Liver (tissue), 3 donors: ENCODE measurements around the gene ZNF574.

ENCODE experiments used
- EGR1 ChIP-seq, 2 donors: IDR thresholded peaks; 2 replicates each; pipeline ENCODE4 v1.6.1; 2016 to 2018; ENCODE audit warnings: antibody characterized with exemption in 2 of 2, low read depth in 2 of 2
- FOXA1 ChIP-seq: IDR thresholded peaks from 2 replicates; pipeline ENCODE4 v1.6.1; 2016; ENCODE audit warnings: antibody characterized with exemption
- GABPA ChIP-seq, 2 donors: IDR thresholded peaks in 1 of 2; conservative IDR thresholded peaks in 1 of 2; 2 replicates each; pipeline ENCODE4 v1.6.1; 2016; ENCODE audit warnings: antibody characterized with exemption in 2 of 2, mild to moderate bottlenecking in 1 of 2, moderate library complexity in 1 of 2
- HNF4A ChIP-seq, 2 donors: conservative IDR thresholded peaks; 2 replicates each; pipeline ENCODE4 v1.6.1; 2016; ENCODE audit warnings: antibody characterized with exemption in 2 of 2, mild to moderate bottlenecking in 2 of 2
- JUND ChIP-seq, 2 donors: IDR thresholded peaks; 2 replicates each; pipeline ENCODE4 v1.6.1; 2016; ENCODE audit warnings: antibody characterized with exemption in 2 of 2
- SP1 ChIP-seq: IDR thresholded peaks from 2 replicates; pipeline ENCODE4 v1.6.1; 2018; ENCODE audit warnings: antibody characterized with exemption, mild to moderate bottlenecking
- TAF1 ChIP-seq: conservative IDR thresholded peaks from 2 replicates; pipeline ENCODE4 v1.6.1; 2016; ENCODE audit warnings: antibody characterized with exemption, mild to moderate bottlenecking
- YY1 ChIP-seq: IDR thresholded peaks from 2 replicates; pipeline ENCODE4 v1.6.1; 2016; ENCODE audit warnings: antibody characterized with exemption, mild to moderate bottlenecking
- TF ChIP-seq, protein P1 (sequence below): fragments of 150-350 bp; IDR thresholded peaks from 2 replicates; pipeline ENCODE4 v1.5.1; 2017; ENCODE audit warnings: improper control_type of control experiment, low read depth, low read length; ENCODE audit not compliant: missing input control
- TF ChIP-seq, protein P2 (sequence below): IDR thresholded peaks from 2 replicates; pipeline ENCODE4 v1.6.1; 2016; ENCODE audit warnings: antibody characterized with exemption
- donor health status: healthy.
- donor health status: healthy.

DNA sequence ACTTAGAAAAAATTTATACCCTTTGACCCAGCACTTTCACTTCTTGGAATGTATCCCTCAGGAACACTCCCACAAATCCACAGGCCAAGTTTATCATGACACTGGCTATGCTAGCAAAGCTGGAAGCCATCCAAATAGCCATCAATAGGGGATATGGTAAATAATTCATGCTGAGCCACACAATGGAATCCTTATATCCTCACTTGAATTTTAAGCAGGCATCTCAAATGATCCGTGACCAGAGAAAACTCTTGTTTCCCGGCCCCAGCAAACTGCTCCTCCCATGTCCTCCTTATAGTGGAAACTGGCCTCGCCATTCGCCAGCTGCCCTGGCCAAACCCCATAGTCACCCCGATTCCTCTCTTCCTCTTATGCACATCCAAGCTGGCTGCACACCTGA, 43.5 kb upstream of the ZNF574 start:
- TF ChIP-seq, protein P1, sequence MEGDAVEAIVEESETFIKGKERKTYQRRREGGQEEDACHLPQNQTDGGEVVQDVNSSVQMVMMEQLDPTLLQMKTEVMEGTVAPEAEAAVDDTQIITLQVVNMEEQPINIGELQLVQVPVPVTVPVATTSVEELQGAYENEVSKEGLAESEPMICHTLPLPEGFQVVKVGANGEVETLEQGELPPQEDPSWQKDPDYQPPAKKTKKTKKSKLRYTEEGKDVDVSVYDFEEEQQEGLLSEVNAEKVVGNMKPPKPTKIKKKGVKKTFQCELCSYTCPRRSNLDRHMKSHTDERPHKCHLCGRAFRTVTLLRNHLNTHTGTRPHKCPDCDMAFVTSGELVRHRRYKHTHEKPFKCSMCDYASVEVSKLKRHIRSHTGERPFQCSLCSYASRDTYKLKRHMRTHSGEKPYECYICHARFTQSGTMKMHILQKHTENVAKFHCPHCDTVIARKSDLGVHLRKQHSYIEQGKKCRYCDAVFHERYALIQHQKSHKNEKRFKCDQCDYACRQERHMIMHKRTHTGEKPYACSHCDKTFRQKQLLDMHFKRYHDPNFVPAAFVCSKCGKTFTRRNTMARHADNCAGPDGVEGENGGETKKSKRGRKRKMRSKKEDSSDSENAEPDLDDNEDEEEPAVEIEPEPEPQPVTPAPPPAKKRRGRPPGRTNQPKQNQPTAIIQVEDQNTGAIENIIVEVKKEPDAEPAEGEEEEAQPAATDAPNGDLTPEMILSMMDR: no peak
- TF ChIP-seq HNF4A (conservative IDR thresholded peaks at IDR 0.05): no peak
- TF ChIP-seq SP1: no peak
- TF ChIP-seq YY1: no peak
- TF ChIP-seq, protein P2, sequence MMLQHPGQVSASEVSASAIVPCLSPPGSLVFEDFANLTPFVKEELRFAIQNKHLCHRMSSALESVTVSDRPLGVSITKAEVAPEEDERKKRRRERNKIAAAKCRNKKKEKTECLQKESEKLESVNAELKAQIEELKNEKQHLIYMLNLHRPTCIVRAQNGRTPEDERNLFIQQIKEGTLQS: no peak
- TF ChIP-seq GABPA (IDR thresholded peaks at IDR 0.05 in 1 of 2, conservative IDR thresholded peaks at IDR 0.05 in 1 of 2): no peak
- TF ChIP-seq EGR1 (IDR thresholded peaks at IDR 0.05; ENCODE audit: low read depth in 2 of 2): no peak
- TF ChIP-seq TAF1: no peak
- TF ChIP-seq FOXA1: no peak
- TF ChIP-seq JUND (IDR thresholded peaks at IDR 0.05): no peak
